GM12878 (cell line): Measurements from ENCODE around the gene MAN1A1. TPM values are rescaled to one million over a fixed set of nuclear protein-coding genes. Genes with fewer than 3 reads are reported as not detected.

Source experiments
- ATAC-seq: fragments of 200-7000 bp; cut with Tn5 transposase; 3 replicates; pipeline ENCODE4 v1.9.1; 2020; ENCODE audit warnings: mild to moderate bottlenecking, moderate library complexity
- BruUV-seq: library from RNA; stranded (reverse); fragments of 400-500 nt; replicated peaks from 2 replicates; lab custom pipeline; 2021; lab: Mats Ljungman, UMichigan
- CTCF ChIA-PET: fragments of 300-600 bp; sonication (Branson Sonifier 250); formaldehyde crosslinking; extraction: SDS; loops from one replicate; lab custom pipeline; 2021; ENCODE audit warnings: inconsistent platforms; lab: Yijun Ruan, JAX
- POLR2A ChIA-PET: fragments of 350-600 bp; formaldehyde crosslinking; extraction: SDS; loops from one replicate; lab custom pipeline; 2021; ENCODE audit warnings: inconsistent platforms; lab: Charles Lee
- RAD21 ChIA-PET: fragments of 300-600 bp; sonication (Branson Sonifier 250); formaldehyde crosslinking; loops from one replicate; lab custom pipeline; 2023; ENCODE audit warnings: antibody characterized with exemption; ENCODE audit not compliant: unreplicated experiment; lab: Charles Lee
- SMC1A ChIA-PET: fragments of 300-600 bp; sonication (Branson Sonifier 250); formaldehyde crosslinking; loops from one replicate; lab custom pipeline; 2023; ENCODE audit not compliant: unreplicated experiment, uncharacterized antibody; lab: Charles Lee
- DNase-seq: peaks from one replicate; pipeline ENCODE4 v3.0.0-alpha.2; 2011; ENCODE audit warnings: low read depth, low spot score
- FAIRE-seq: peaks from 3 replicates; lab custom pipeline; 2011; peaks lifted over from hg19 to GRCh38; lab: Jason Lieb, UNC
- H2AFZ ChIP-seq: 2 replicates; pipeline ENCODE4 v1.6.0; 2011; ENCODE audit warnings: low read depth, low read length, control low read depth; ENCODE audit not compliant: control insufficient read depth
- H3K27ac ChIP-seq: 2 replicates; pipeline ENCODE4 v1.5.1; 2011; ENCODE audit warnings: control low read depth; ENCODE audit not compliant: control insufficient read depth, insufficient read depth
- H3K27me3 ChIP-seq, 2 experiments: replicated peaks in 1 of 2; 2 replicates each; pipeline versions ENCODE4 v1.6.0 to v1.6.1; 2011; ENCODE audit warnings: low read length in 1 of 2; ENCODE audit not compliant: control insufficient read depth in 2 of 2, insufficient read depth in 2 of 2
- H3K36me3 ChIP-seq, 2 experiments: 2 replicates each; pipeline ENCODE4 v1.5.1; 2011; ENCODE audit warnings: low read length in 1 of 2; ENCODE audit not compliant: control insufficient read depth in 2 of 2, insufficient read depth in 2 of 2
- H3K4me1 ChIP-seq: 2 replicates; pipeline ENCODE4 v1.6.1; 2011; ENCODE audit warnings: mild to moderate bottlenecking, low read length, moderate library complexity, mixed read lengths; ENCODE audit not compliant: control insufficient read depth, insufficient read depth
- H3K4me2 ChIP-seq: 2 replicates; pipeline ENCODE4 v1.6.0; 2011; ENCODE audit warnings: control low read depth; ENCODE audit not compliant: control insufficient read depth, insufficient read depth
- H3K4me3 ChIP-seq: fragments of 200-600 bp; sonication (generic); 2 replicates; pipeline ENCODE4 v1.5.1; 2016
- H3K79me2 ChIP-seq: 2 replicates; pipeline ENCODE4 v1.6.0; 2011; ENCODE audit warnings: low read length; ENCODE audit not compliant: control insufficient read depth, insufficient read depth
- H3K9ac ChIP-seq: 2 replicates; pipeline ENCODE4 v1.8.0; 2011; ENCODE audit warnings: low read length, control low read depth, mixed read lengths; ENCODE audit not compliant: control insufficient read depth, insufficient read depth
- H3K9me3 ChIP-seq: replicated peaks from 3 replicates; pipeline ENCODE4 v1.5.1; 2011; ENCODE audit warnings: mild to moderate bottlenecking, low read length; ENCODE audit not compliant: control insufficient read depth, insufficient read depth
- H4K20me1 ChIP-seq: 2 replicates; pipeline ENCODE4 v1.6.0; 2011; ENCODE audit not compliant: control insufficient read depth, insufficient read depth
- CEBPZ ChIP-seq: fragments of 150-350 bp; IDR thresholded peaks from 2 replicates; pipeline ENCODE4 v1.6.1; 2016; ENCODE audit warnings: low read depth, low read length
- WGBS: methylation state at CpG from one replicate; pipeline ENCODE4 v1.1.6; 2016; ENCODE audit warnings: low lambda C conversion rate; ENCODE audit not compliant: insufficient replicate concordance, insufficient coverage; ENCODE audit errors: missing lambda C conversion rate; 5-methylcytosine and 5-hydroxymethylcytosine counted together
- in situ Hi-C: fragments of 300-500 bp; cut with MboI; formaldehyde crosslinking; loops from 9 replicates; pipeline ENCODE4 v1.14.3; 2018; ENCODE audit warnings: mixed read lengths
- intact Hi-C: fragments of 100-400 bp; cut with micrococcal nuclease; formaldehyde crosslinking; loops from one replicate; pipeline ENCODE4 v1.14.2; 2022; ENCODE audit not compliant: unreplicated experiment
- polyA plus RNA-seq, 11 experiments: library from polyadenylated mRNA; depleted of rRNA in 4 of 11; unstranded in 6 of 11; stranded (reverse) in 5 of 11; fragments of >200 nt; fragmentation: Nextera tagmentation in 4 of 11; fragmentation: Illumina TruSeq in 1 of 11; extraction: Ambion mirVana in 4 of 11; extraction: Trizol in 1 of 11; gene quantifications; 1 replicate in 1 of 11; 2 replicates in 10 of 11; pipeline versions ENCODE4 v1.2.1 to v1.2.3, GENCODE V29; 2011 to 2016; ENCODE audit warnings: inconsistent platforms in 2 of 11, missing spikeins in 2 of 11, low read depth in 1 of 11
- total RNA-seq, 4 experiments: library from RNA; depleted of rRNA in 3 of 4; stranded (reverse); fragments of >200 nt in 3 of 4; fragmentation: Illumina TruSeq in 1 of 4; extraction: Trizol in 1 of 4; gene quantifications; 2 replicates each; pipeline versions ENCODE4 v1.2.1 to v1.2.3, GENCODE V29; 2013 to 2021

MAN1A1 gene
- total and polyA plus RNA-seq, 10 of the 15 experiments (the other 5 are each of a cell fraction or from before 2014, with no cell fraction given), result 5.4 to 28.1 (median 19.5) TPM

- Histone ChIP-seq H2AFZ (no peak overlapping the region), H3K4me3 (no peak overlapping the region), H3K9me3 (no peaks in the 10 kb centered on the region), H3K79me2 (no peaks in the 10 kb centered on the region), H3K36me3 (peaks cover 3 to 9% of the 10 kb centered on the region in 2 experiments), H3K4me1 (no peaks in the 10 kb centered on the region), H3K9ac (no peak overlapping the region), H3K27ac (no peak overlapping the region), H3K27me3 (no peaks in the 10 kb centered on the region), H4K20me1 (no peaks in the 10 kb centered on the region), H3K4me2 (no peak overlapping the region)
- DNase-seq (no peak), FAIRE-seq (no peak), ATAC-seq (no peak)
- in situ Hi-C loops (no loop called here), intact Hi-C loops (no loop called here)
- WGBS, result 93% methylated on average over 11 of the region's 11 CpGs
- CTCF ChIA-PET, result interaction anchor here (1.0 to 1.4 kb wide), 3 partner anchors 8 to 19 kb away, joined by 3 to 5 read pairs (median 4); no protein-coding TSS in a partner anchor
- SMC1A ChIA-PET, result interaction anchor here (0.7 to 3.9 kb wide), 7 partner anchors 9 to 18 kb away, joined by 3 to 27 read pairs (median 6); no protein-coding TSS in a partner anchor
- POLR2A ChIA-PET, result interaction anchor here (1.2 to 1.4 kb wide), 2 partner anchors 10 to 13 kb away, joined by 3 read pairs; no protein-coding TSS in a partner anchor
- no TSS peak for BruUV-seq
- RAD21 ChIA-PET, result interaction anchor here (0.8 to 4.8 kb wide), 4 partner anchors 9 to 16 kb away, joined by 3 to 25 read pairs (median 5); no protein-coding TSS in a partner anchor
- TF ChIP-seq CEBPZ, result no peak
These were observed 23.8 kb downstream of the MAN1A1 start for GRCh38 chr6:119325559-119326265.
